Thymus (tissue), 14 donors: ENCODE data around the gene GRB10. TPM values are rescaled to one million over a fixed set of nuclear protein-coding genes. Genes with fewer than 3 reads are reported as not detected.
A peak's percentile ranks its signal among the peaks of the same experiment; 100 is the strongest.

Experiments used
- DNase-seq, 9 donors: peaks; one replicate each; pipeline ENCODE4 v3.0.0-alpha.2; 2013; ENCODE audit warnings: low spot score in 9 of 9, low read depth in 6 of 9, missing footprints in 1 of 9
- H3K27ac ChIP-seq, 2 donors: one replicate each; pipeline ENCODE4 v1.5.1; 2013; ENCODE audit warnings: control low read depth in 1 of 2, low read depth in 1 of 2, low read length in 1 of 2, mild to moderate bottlenecking in 1 of 2, moderate library complexity in 1 of 2
- H3K27me3 ChIP-seq, 2 donors: one replicate each; pipeline ENCODE4 v1.5.1; 2013; ENCODE audit warnings: low read length in 1 of 2; ENCODE audit not compliant: control insufficient read depth in 2 of 2, insufficient read depth in 1 of 2
- H3K36me3 ChIP-seq, 2 donors: one replicate each; pipeline ENCODE4 v1.5.1; 2013; ENCODE audit warnings: low read length in 1 of 2, mild to moderate bottlenecking in 1 of 2, moderate library complexity in 1 of 2; ENCODE audit not compliant: control insufficient read depth in 2 of 2, insufficient read depth in 2 of 2
- H3K4me1 ChIP-seq, 2 donors: one replicate each; pipeline ENCODE4 v1.5.1; 2013; ENCODE audit warnings: low read length in 2 of 2; ENCODE audit not compliant: control insufficient read depth in 2 of 2, insufficient read depth in 2 of 2
- H3K4me3 ChIP-seq, 2 donors: one replicate each; pipeline ENCODE4 v1.5.1; 2013; ENCODE audit warnings: low read length in 2 of 2, control low read depth in 1 of 2, mild to moderate bottlenecking in 1 of 2
- H3K9me3 ChIP-seq, 2 donors: one replicate each; pipeline ENCODE4 v1.5.1; 2013; ENCODE audit warnings: low read length in 1 of 2, mild to moderate bottlenecking in 1 of 2; ENCODE audit not compliant: control insufficient read depth in 2 of 2, insufficient read depth in 1 of 2
- WGBS: extraction: QIAGEN DNeasy Blood & Tissue Kit; methylation state at CpG from one replicate; pipeline ENCODE4 v1.1.7; 2013; 5-methylcytosine and 5-hydroxymethylcytosine counted together
- long read RNA-seq, 10 donors: transcript quantifications; one replicate each; lab custom pipeline, GENCODE V29; 2026
- polyA plus RNA-seq: library from polyadenylated mRNA; stranded (reverse); fragments of 200-250 nt; gene quantifications from one replicate; pipeline ENCODE4 v1.2.3, GENCODE V29; 2013
- total RNA-seq: library from RNA; stranded (reverse); fragments of 120-200 nt; gene quantifications from one replicate; pipeline ENCODE4 v1.2.4, GENCODE V29; 2013
- donor health status: healthy.

GRB10 gene
- 2.8 TPM for total RNA-seq
- polyA plus RNA-seq: 7.8 TPM
- long read RNA-seq, donor 1: 0 reads
- long read RNA-seq, donor 2: 0 reads
- long read RNA-seq, donor 3: 0 reads
- long read RNA-seq, donor 4: 0 reads
- long read RNA-seq, donor 5, full-length matches to known transcripts: 2 of 2 reads
- long read RNA-seq, donor 5, partial matches to known transcripts: 0 of 2 reads
- long read RNA-seq, donor 5, other reads (novel, unspliced or antisense): 0 of 2 reads
- long read RNA-seq, donor 6: 0 reads
- long read RNA-seq, donor 7: 0 reads
- long read RNA-seq, donor 8: 0 reads
- long read RNA-seq, donor 9: 0 reads
- long read RNA-seq, donor 10: 0 reads

- 55% methylated on average over 95 of the region's 95 CpGs for WGBS
- peak in 1 of 9 donors; percentile 26 for DNase-seq
- peaks cover 0 to 3% of the 10 kb centered on the region in 2 donors for H3K9me3 ChIP-seq
- H3K4me3 ChIP-seq: peak within 1 kb of the TSS in 1 of 2 donors; percentile 36
- no peaks in the 10 kb centered on the region for H3K36me3 ChIP-seq
- H3K27ac ChIP-seq: no peak within 1 kb of the TSS
- peaks cover 0 to 51% of the 10 kb centered on the region in 2 donors for H3K27me3 ChIP-seq
- peaks cover 0 to 7% of the 10 kb centered on the region in 2 donors for H3K4me1 ChIP-seq
These were observed at the start of gene GRB10 for GRCh38 chr7:50782375-50783208. TSS of gene GRB10 (minus strand) at chr7:50782896. CDS start at chr7:50732322, 50,574 bp downstream.

GRCh38 chr7:50828801-50829200 lies 46.1 kb upstream of the GRB10 start:
- Histone ChIP-seq H3K4me3 (no peak overlapping the region), H3K4me1 (peaks cover 0 to 7% of the 10 kb centered on the region in 2 donors), H3K9me3 (no peaks in the 10 kb centered on the region), H3K27me3 (peaks cover 0 to 2% of the 10 kb centered on the region in 2 donors), H3K27ac (no peak overlapping the region), H3K36me3 (no peaks in the 10 kb centered on the region)
- DNase-seq: no peak
- WGBS: 97% methylated on average over 2 of the region's 2 CpGs

GRCh38 chr7:50828116-50828515 lies 45.4 kb upstream of the GRB10 start:
- H3K4me1 ChIP-seq: peaks cover 0 to 7% of the 10 kb centered on the region in 2 donors
- no peaks in the 10 kb centered on the region for H3K36me3 ChIP-seq
- H3K27ac ChIP-seq: no peak overlapping the region
- no peak for DNase-seq
- WGBS: 97% methylated on average over 3 of the region's 3 CpGs
- no peak overlapping the region for H3K4me3 ChIP-seq
- H3K27me3 ChIP-seq: no peaks in the 10 kb centered on the region
- no peaks in the 10 kb centered on the region for H3K9me3 ChIP-seq

DNA sequence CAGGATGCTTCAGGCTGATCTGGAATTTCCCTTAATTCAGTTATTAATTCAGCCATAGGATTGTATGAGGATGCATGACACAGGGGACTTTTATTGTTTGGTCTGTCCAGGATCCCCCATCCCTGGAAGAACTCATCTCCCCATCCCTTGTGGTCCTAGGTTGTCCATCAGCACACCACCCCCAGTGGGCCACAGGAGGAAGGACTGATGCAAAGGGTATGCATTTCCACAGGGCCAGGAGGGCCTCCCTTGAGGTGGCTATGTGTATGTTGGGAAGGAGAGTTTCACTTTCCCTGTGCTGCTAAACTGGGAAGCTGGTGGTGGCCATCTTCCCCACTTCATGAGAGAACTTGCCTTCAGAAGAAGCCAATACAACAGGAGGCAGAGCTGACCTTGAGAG lies 44.6 kb upstream of the GRB10 start:
- Histone ChIP-seq H3K9me3 (no peaks in the 10 kb centered on the region), H3K4me3 (no peak overlapping the region), H3K27ac (peak overlapping the region in 1 of 2 donors; percentile 14), H3K4me1 (peaks cover 0 to 7% of the 10 kb centered on the region in 2 donors), H3K27me3 (no peaks in the 10 kb centered on the region), H3K36me3 (no peaks in the 10 kb centered on the region)
- DNase-seq: no peak

- Histone ChIP-seq H3K4me3 (no peak overlapping the region), H3K27me3 (no peaks in the 10 kb centered on the region), H3K4me1 (peaks cover 0 to 7% of the 10 kb centered on the region in 2 donors), H3K36me3 (no peaks in the 10 kb centered on the region), H3K9me3 (no peaks in the 10 kb centered on the region), H3K27ac (no peak overlapping the region)
- no peak for DNase-seq
- WGBS: 93% methylated on average over 8 of the region's 8 CpGs
These were observed 43.9 kb upstream of the GRB10 start for GRCh38 chr7:50826371-50827172.

- Histone ChIP-seq H3K4me3 (no peak overlapping the region), H3K27me3 (no peaks in the 10 kb centered on the region), H3K36me3 (no peaks in the 10 kb centered on the region), H3K9me3 (no peaks in the 10 kb centered on the region), H3K27ac (no peak overlapping the region), H3K4me1 (peaks cover 0 to 7% of the 10 kb centered on the region in 2 donors)
- peak in 1 of 9 donors; percentile 34 for DNase-seq
- WGBS: 79% methylated on average over 7 of the region's 7 CpGs
These were observed 42.8 kb upstream of the GRB10 start for GRCh38 chr7:50825465-50825864.

- H3K9me3 ChIP-seq: no peaks in the 10 kb centered on the region
- no peak for DNase-seq
- no peaks in the 10 kb centered on the region for H3K36me3 ChIP-seq
- H3K27me3 ChIP-seq: no peaks in the 10 kb centered on the region
- H3K4me1 ChIP-seq: peaks cover 0 to 7% of the 10 kb centered on the region in 2 donors
- no peak overlapping the region for H3K4me3 ChIP-seq
- H3K27ac ChIP-seq: no peak overlapping the region
- 90% methylated on average over 4 of the region's 4 CpGs for WGBS
These were observed 42.2 kb upstream of the GRB10 start for GRCh38 chr7:50824882-50825281.

DNA sequence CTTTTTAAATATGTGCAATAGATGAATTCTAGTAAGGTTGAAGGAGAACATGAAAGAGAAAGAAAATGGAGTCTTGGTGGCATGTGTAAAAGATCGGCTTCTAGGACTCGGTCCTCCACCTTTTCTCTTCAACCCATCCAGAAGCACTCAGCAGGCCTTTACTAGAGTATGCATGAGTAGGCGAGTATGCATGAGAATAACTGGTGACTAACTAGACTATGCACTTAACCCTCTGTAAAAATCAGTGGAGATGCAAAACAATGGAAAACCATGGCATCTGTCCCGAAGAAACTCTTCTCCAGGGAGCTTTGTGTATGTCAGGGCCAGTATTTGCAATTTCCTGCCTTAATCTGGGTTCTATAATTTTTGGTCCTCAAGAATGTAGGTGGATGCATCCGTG lies 40.0 kb upstream of the GRB10 start:
- no peak for DNase-seq
- peaks cover 0 to 7% of the 10 kb centered on the region in 2 donors for H3K4me1 ChIP-seq
- H3K9me3 ChIP-seq: no peaks in the 10 kb centered on the region
- no peaks in the 10 kb centered on the region for H3K27me3 ChIP-seq
- H3K27ac ChIP-seq: no peak overlapping the region
- H3K4me3 ChIP-seq: no peak overlapping the region
- WGBS: 96% methylated on average over 5 of the region's 5 CpGs
- H3K36me3 ChIP-seq: no peaks in the 10 kb centered on the region
